ENCODE results near the gene SKAP2.
"Not testable (repeated sequence)": the region's sequence is repeated elsewhere in the genome, so short reads cannot be mapped to it uniquely, and the experiment has no call there.

The SKAP2 gene

DNA sequence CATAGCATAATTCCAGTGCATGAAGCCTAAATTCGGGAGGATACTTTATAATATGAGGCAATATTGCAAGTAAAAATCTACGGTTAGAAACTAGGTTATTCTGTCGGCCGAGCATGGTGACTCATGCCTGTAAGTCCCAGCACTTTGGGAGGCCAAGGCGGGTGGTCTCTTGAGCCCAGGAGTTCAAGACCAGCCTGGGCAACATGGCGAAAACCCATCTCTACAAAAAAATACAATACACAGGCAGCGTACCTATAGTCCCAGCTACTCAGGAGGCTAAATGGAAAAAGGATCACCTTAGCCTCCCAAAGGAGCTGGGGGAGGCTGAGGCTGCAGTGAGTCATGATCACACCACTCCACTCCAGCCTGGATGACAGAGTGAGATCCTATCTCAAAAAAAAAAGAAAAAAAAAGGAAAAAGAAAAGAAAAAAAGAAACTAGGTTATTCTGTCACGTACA is 14.2 kb downstream of the SKAP2 start:
- Mint-ChIP-seq H3K27me3 (no peaks in the 10 kb centered on the region), H3K4me3 (no peak overlapping the region), H3K27ac (peak overlapping the region in 1 of 2 donors; percentile 53), H3K4me1 (ENCODE audit: low read depth in 2 of 2) (no peaks in the 10 kb centered on the region), H3K9me3 (no peaks in the 10 kb centered on the region), H3K36me3 (ENCODE audit: insufficient read depth) (peaks cover 5% of the 10 kb centered on the region)
- ATAC-seq (replicated peaks) (no peak), DNase-seq (no peak)

GRCh38 chr7:26843705-26844104 is 20.7 kb downstream of the SKAP2 start:
- no peak overlapping the region for H3K27ac Mint-ChIP-seq
- DNase-seq (no peak), ATAC-seq (replicated peaks) (no peak)
- H3K4me3 Mint-ChIP-seq, result no peak overlapping the region
- no peaks in the 10 kb centered on the region for H3K4me1 Mint-ChIP-seq (ENCODE audit: low read depth in 2 of 2)
- no peaks in the 10 kb centered on the region for H3K9me3 Mint-ChIP-seq
- no peaks in the 10 kb centered on the region for H3K27me3 Mint-ChIP-seq
- peaks cover 3% of the 10 kb centered on the region for H3K36me3 Mint-ChIP-seq (ENCODE audit: insufficient read depth)

DNA sequence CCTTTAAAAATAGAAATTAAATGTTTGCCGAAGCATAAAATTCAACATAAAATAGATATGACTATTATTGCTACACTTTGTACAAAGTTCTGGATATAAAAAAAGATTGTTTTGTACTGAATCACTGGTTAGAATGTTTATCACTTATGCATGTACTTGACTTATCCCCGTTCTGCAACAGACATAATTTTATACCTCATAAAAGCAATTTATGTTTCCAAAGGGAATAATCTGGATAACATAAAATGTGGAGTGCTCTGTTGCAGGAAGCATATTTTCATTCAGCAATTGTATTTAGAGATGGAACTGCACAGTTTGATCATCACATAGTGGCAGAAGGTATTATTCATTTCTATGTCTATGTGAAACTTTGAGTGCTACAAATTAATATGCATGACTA is 21.5 kb downstream of the SKAP2 start:
- Mint-ChIP-seq H3K4me1 (ENCODE audit: low read depth in 2 of 2) (no peaks in the 10 kb centered on the region), H3K9me3 (no peaks in the 10 kb centered on the region), H3K36me3 (ENCODE audit: insufficient read depth) (peaks cover 3% of the 10 kb centered on the region), H3K27ac (no peak overlapping the region), H3K4me3 (no peak overlapping the region), H3K27me3 (no peaks in the 10 kb centered on the region)
- no peak for DNase-seq
- ATAC-seq (replicated peaks), result no peak

GRCh38 chr7:26841003-26841739 is 23.2 kb downstream of the SKAP2 start:
- no peak for ATAC-seq (replicated peaks)
- H3K27ac Mint-ChIP-seq, result no peak overlapping the region
- DNase-seq, result no peak
- H3K9me3 Mint-ChIP-seq, result no peaks in the 10 kb centered on the region
- H3K27me3 Mint-ChIP-seq, result no peaks in the 10 kb centered on the region
- peaks cover 3% of the 10 kb centered on the region for H3K36me3 Mint-ChIP-seq (ENCODE audit: insufficient read depth)
- H3K4me1 Mint-ChIP-seq (ENCODE audit: low read depth in 2 of 2), result no peaks in the 10 kb centered on the region
- no peak overlapping the region for H3K4me3 Mint-ChIP-seq

DNA sequence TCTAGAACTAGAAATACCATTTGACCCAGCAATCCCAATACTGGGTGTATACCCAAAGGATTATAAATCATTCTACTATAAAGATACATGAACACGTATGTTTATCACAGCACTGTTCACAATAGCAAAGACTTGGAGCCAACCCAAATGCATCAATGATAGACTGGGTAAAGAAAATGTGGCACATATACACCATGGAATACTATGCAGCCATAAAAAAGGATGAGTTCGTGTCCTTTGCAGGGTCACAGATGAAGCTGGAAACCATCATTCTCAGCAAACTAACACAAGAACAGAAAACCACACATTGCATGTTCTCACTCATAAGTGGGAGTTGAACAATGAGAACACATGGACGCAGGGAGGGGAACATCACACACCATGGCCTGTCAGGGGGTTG is 27.6 kb downstream of the SKAP2 start:
- not testable (repeated sequence) for H3K4me3 Mint-ChIP-seq; H3K27me3 Mint-ChIP-seq; DNase-seq; H3K27ac Mint-ChIP-seq; H3K36me3 Mint-ChIP-seq (ENCODE audit: insufficient read depth); ATAC-seq (replicated peaks); H3K9me3 Mint-ChIP-seq
- H3K4me1 Mint-ChIP-seq (ENCODE audit: low read depth in 2 of 2), result peaks cover 8 to 11% of the 10 kb centered on the region in 2 donors

DNA sequence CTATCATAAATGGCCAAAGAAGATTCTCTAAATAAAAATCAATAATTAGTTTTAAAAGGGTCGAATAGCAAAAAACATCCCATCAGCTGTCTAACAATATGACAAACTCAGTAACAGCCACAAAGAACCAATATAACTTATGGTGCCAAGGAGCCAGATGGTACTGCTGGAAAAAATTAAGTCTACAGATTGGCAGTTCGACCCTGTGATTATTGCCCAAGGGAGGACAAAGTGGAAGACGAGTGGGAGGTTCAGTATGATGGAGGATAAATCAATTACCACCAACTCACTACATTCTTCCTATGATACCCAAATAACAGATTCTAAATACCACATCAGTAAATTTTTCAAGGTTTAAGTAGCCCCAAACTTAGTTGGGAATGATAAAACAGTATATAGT is 49.0 kb downstream of the SKAP2 start:
- Mint-ChIP-seq H3K4me1 (ENCODE audit: low read depth in 2 of 2) (peaks cover 1 to 8% of the 10 kb centered on the region in 2 donors), H3K27me3 (no peaks in the 10 kb centered on the region), H3K4me3 (no peak overlapping the region), H3K9me3 (no peaks in the 10 kb centered on the region), H3K36me3 (ENCODE audit: insufficient read depth) (peaks cover 4% of the 10 kb centered on the region), H3K27ac (no peak overlapping the region)
- DNase-seq (no peak), ATAC-seq (replicated peaks) (no peak)

- H3K27me3 Mint-ChIP-seq, result no peaks in the 10 kb centered on the region
- H3K27ac Mint-ChIP-seq, result no peak overlapping the region
- no peak overlapping the region for H3K4me3 Mint-ChIP-seq
- no peak for ATAC-seq (replicated peaks)
- no peak for DNase-seq
- H3K4me1 Mint-ChIP-seq (ENCODE audit: low read depth in 2 of 2), result peaks cover 1 to 8% of the 10 kb centered on the region in 2 donors
- H3K9me3 Mint-ChIP-seq, result no peaks in the 10 kb centered on the region
- no peaks in the 10 kb centered on the region for H3K36me3 Mint-ChIP-seq (ENCODE audit: insufficient read depth)
Observed at GRCh38 chr7:26813432-26813831, 51.0 kb downstream of the SKAP2 start.

GRCh38 chr7:26794541-26794940 is 69.8 kb downstream of the SKAP2 start:
- H3K27ac Mint-ChIP-seq, result no peak overlapping the region
- no peak for ATAC-seq (replicated peaks)
- H3K36me3 Mint-ChIP-seq (ENCODE audit: insufficient read depth), result no peaks in the 10 kb centered on the region
- H3K9me3 Mint-ChIP-seq, result no peaks in the 10 kb centered on the region
- peaks cover 0 to 8% of the 10 kb centered on the region in 2 donors for H3K4me1 Mint-ChIP-seq (ENCODE audit: low read depth in 2 of 2)
- DNase-seq, result no peak
- H3K4me3 Mint-ChIP-seq, result no peak overlapping the region
- no peaks in the 10 kb centered on the region for H3K27me3 Mint-ChIP-seq

DNA sequence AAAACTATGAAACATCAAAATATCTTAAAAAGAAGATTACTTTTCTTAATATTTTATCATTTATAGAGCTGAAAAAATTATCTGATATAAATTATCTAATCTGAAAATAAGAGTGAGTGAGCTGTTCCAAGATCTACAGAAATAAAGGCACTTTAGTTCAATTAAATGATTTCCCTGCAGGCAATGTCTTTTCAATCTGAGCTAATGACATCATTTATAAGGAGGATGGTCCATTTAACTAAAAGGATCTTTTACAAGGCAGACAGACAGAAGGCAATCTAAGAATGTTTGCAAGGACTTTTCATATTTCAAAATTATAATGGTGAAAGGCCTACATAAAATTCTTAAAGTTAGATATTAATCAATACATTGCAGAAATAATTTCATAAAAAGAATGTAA is 71.8 kb downstream of the SKAP2 start:
- ATAC-seq (replicated peaks) (no peak), DNase-seq (no peak)
- no peaks in the 10 kb centered on the region for H3K27me3 Mint-ChIP-seq
- peaks cover 0 to 3% of the 10 kb centered on the region in 2 donors for H3K4me1 Mint-ChIP-seq (ENCODE audit: low read depth in 2 of 2)
- H3K27ac Mint-ChIP-seq, result no peak overlapping the region
- H3K9me3 Mint-ChIP-seq, result no peaks in the 10 kb centered on the region
- H3K4me3 Mint-ChIP-seq, result no peak overlapping the region
- no peaks in the 10 kb centered on the region for H3K36me3 Mint-ChIP-seq (ENCODE audit: insufficient read depth)

DNA sequence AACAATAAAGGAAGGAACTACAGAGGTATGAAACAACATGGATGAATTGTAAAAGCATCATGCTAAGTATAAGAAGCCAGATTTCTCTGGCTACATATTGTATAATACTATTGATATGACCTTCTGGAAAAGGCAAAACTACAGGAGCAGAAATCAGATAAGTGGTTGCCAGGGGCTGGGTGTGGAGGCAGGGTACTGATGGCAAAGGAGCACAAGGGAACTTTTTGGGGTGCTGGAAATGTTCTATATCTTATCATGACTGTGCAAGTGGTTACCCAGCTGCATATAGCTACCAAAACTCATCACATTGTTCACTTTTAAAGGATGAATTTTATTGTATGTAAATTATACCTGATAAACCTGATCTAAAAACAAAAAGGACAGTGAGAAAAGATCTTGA is 72.4 kb downstream of the SKAP2 start:
- Mint-ChIP-seq H3K9me3 (no peaks in the 10 kb centered on the region), H3K27ac (no peak overlapping the region), H3K4me1 (ENCODE audit: low read depth in 2 of 2) (no peaks in the 10 kb centered on the region), H3K36me3 (ENCODE audit: insufficient read depth) (no peaks in the 10 kb centered on the region), H3K4me3 (no peak overlapping the region), H3K27me3 (no peaks in the 10 kb centered on the region)
- ATAC-seq (replicated peaks) (no peak), DNase-seq (no peak)

- Mint-ChIP-seq H3K4me1 (ENCODE audit: low read depth in 2 of 2) (no peaks in the 10 kb centered on the region), H3K27me3 (no peaks in the 10 kb centered on the region), H3K9me3 (no peaks in the 10 kb centered on the region), H3K4me3 (no peak overlapping the region), H3K36me3 (ENCODE audit: insufficient read depth) (no peaks in the 10 kb centered on the region), H3K27ac (no peak overlapping the region)
- DNase-seq (no peak), ATAC-seq (replicated peaks) (no peak)
Observed at GRCh38 chr7:26789481-26790184, 74.8 kb downstream of the SKAP2 start.

DNA sequence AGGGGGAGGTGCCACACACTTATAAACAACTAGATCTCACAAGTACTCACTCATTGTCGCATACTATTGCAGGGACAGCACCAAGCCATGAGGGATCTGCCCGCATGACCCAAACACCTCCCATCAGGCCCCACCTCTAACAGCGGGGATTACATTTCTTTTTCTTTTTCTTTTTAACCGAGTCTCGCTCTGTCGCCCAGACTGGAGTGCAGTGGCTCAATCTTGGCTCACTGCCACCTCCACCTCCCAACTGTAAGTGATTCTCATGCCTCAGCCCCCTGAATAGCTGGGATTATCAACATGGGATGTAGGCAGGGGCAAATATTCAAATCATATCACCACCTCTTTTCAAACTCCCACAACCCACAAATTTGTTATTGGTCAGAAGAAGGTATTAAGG is 76.7 kb downstream of the SKAP2 start:
- Mint-ChIP-seq H3K27ac (no peak overlapping the region), H3K27me3 (no peaks in the 10 kb centered on the region), H3K36me3 (ENCODE audit: insufficient read depth) (no peaks in the 10 kb centered on the region), H3K4me1 (ENCODE audit: low read depth in 2 of 2) (no peaks in the 10 kb centered on the region), H3K4me3 (no peak overlapping the region), H3K9me3 (no peaks in the 10 kb centered on the region)
- ATAC-seq (replicated peaks) (no peak), DNase-seq (no peak)

GRCh38 chr7:26784118-26784517 is 80.3 kb downstream of the SKAP2 start:
- no peak for ATAC-seq (replicated peaks)
- Mint-ChIP-seq H3K4me1 (ENCODE audit: low read depth in 2 of 2) (peaks cover 0 to 4% of the 10 kb centered on the region in 2 donors), H3K9me3 (no peaks in the 10 kb centered on the region), H3K27me3 (no peaks in the 10 kb centered on the region), H3K27ac (no peak overlapping the region), H3K36me3 (ENCODE audit: insufficient read depth) (no peaks in the 10 kb centered on the region), H3K4me3 (no peak overlapping the region)
- no peak for DNase-seq

DNA sequence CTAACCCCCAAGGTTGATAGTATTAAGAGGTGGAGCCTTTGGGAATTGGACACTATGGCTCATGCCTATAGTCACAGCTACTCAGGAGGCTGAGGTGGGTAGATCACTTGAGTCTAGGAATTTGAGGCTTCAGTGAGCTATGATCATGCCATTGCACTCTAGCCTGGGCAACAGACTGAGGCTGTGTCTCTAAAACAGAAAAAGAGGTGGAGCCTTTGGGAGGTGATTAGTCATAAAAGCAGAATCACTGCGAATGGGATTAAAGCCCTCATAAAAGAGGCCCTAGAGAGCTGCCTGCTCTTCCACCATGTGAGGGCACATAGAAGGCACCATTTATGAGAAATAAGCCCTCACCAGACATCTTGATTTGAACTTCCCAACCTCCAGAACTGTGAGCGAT is 81.9 kb downstream of the SKAP2 start:
- Mint-ChIP-seq H3K36me3 (ENCODE audit: insufficient read depth) (no peaks in the 10 kb centered on the region), H3K4me1 (ENCODE audit: low read depth in 2 of 2) (peaks cover 0 to 4% of the 10 kb centered on the region in 2 donors), H3K27ac (no peak overlapping the region), H3K4me3 (no peak overlapping the region), H3K9me3 (no peaks in the 10 kb centered on the region), H3K27me3 (no peaks in the 10 kb centered on the region)
- DNase-seq (no peak), ATAC-seq (replicated peaks) (no peak)
